ENCODE results near the gene SNRNP70. TPM values are rescaled to one million over a fixed set of nuclear protein-coding genes. Genes with fewer than 3 reads are reported as not detected.

The SNRNP70 gene
- polyA plus RNA-seq, 1 donor (not counting 4 experiments of a cell fraction or from before 2014, with no cell fraction given) = 149 TPM

- Histone ChIP-seq H3K9ac (ENCODE audit: control insufficient read depth, extremely low read depth, insufficient read depth, low read length) (no peak overlapping the region), H3K9me3 (ENCODE audit: control insufficient read depth, low read depth, low read length) (no peaks in the 10 kb centered on the region), H3K27me3 (ENCODE audit: control insufficient read depth, extremely low read depth, insufficient read depth, low read length) (no peaks in the 10 kb centered on the region), H3K4me1 (ENCODE audit: control insufficient read depth, extremely low read depth, insufficient read depth, low read length) (peaks cover 4% of the 10 kb centered on the region), H3K4me3 (ENCODE audit: control insufficient read depth in 2 of 3, extremely low read depth in 1 of 3, insufficient read depth in 2 of 3, low read depth in 1 of 3, low read length in 3 of 3) (no peak overlapping the region), H3K36me3 (ENCODE audit: control insufficient read depth in 2 of 2, extremely low read depth in 1 of 2, insufficient read depth in 2 of 2, low read length in 2 of 2) (no peaks in the 10 kb centered on the region), H4K20me1 (ENCODE audit: control insufficient read depth, extremely low read depth, insufficient read depth, low read length) (no peaks in the 10 kb centered on the region), H3K9me1 (ENCODE audit: control insufficient read depth, extremely low read depth, insufficient read depth, low read length) (no peaks in the 10 kb centered on the region), H2AFZ (ENCODE audit: control insufficient read depth, low read length) (no peak overlapping the region), H3K27ac (ENCODE audit: control insufficient read depth, insufficient read depth, low read length) (no peak overlapping the region), H3K79me2 (ENCODE audit: control insufficient read depth, insufficient read depth, low read length) (peaks cover 2% of the 10 kb centered on the region), H3K4me2 (ENCODE audit: control insufficient read depth, extremely low read depth, insufficient read depth, low read depth, low read length) (no peak overlapping the region)
- dilution Hi-C loops (cut with MboI; ENCODE audit: extremely low pct_ligation_motif_present, low sequenced_read_pairs) = no loop called here
- DNase-seq (ENCODE audit: low read depth, low spot score) (no peak), FAIRE-seq (no peak)
- TF ChIP-seq EZH2 (IDR thresholded peaks at IDR 0.05; ENCODE audit: low read length) = no peak
- no peak for TF ChIP-seq CTCF (optimal IDR thresholded peaks at IDR 0.05 in 1 of 3, IDR thresholded peaks at IDR 0.05 in 1 of 3, conservative IDR thresholded peaks at IDR 0.05 in 1 of 3; ENCODE audit: extremely low read depth in 1 of 3, insufficient read depth in 2 of 3, low read length in 3 of 3)
Observed at GRCh38 chr19:49080392-49080791, 4.9 kb upstream of the SNRNP70 start.

GRCh38 chr19:49081273-49081672, 4.0 kb upstream of the SNRNP70 start:
- DNase-seq (ENCODE audit: low read depth, low spot score) (no peak), FAIRE-seq (no peak)

More at GRCh38 chr19:49081273-49081672, 4.0 kb upstream of the SNRNP70 start:
- no peak for TF ChIP-seq CTCF (optimal IDR thresholded peaks at IDR 0.05 in 1 of 3, IDR thresholded peaks at IDR 0.05 in 1 of 3, conservative IDR thresholded peaks at IDR 0.05 in 1 of 3; ENCODE audit: extremely low read depth in 1 of 3, insufficient read depth in 2 of 3, low read length in 3 of 3)
- no peak for TF ChIP-seq EZH2 (IDR thresholded peaks at IDR 0.05; ENCODE audit: low read length)
- peaks cover 4% of the 10 kb centered on the region for H3K4me1 ChIP-seq (ENCODE audit: control insufficient read depth, extremely low read depth, insufficient read depth, low read length)
- no peaks in the 10 kb centered on the region for H3K9me1 ChIP-seq (ENCODE audit: control insufficient read depth, extremely low read depth, insufficient read depth, low read length)
- no peak overlapping the region for H3K4me2 ChIP-seq (ENCODE audit: control insufficient read depth, extremely low read depth, insufficient read depth, low read depth, low read length)
- no peak overlapping the region for H2AFZ ChIP-seq (ENCODE audit: control insufficient read depth, low read length)
- no peak overlapping the region for H3K27ac ChIP-seq (ENCODE audit: control insufficient read depth, insufficient read depth, low read length)
- no peaks in the 10 kb centered on the region for H3K9me3 ChIP-seq (ENCODE audit: control insufficient read depth, low read depth, low read length)
- no peaks in the 10 kb centered on the region for H3K36me3 ChIP-seq (ENCODE audit: control insufficient read depth in 2 of 2, extremely low read depth in 1 of 2, insufficient read depth in 2 of 2, low read length in 2 of 2)
- no peaks in the 10 kb centered on the region for H3K27me3 ChIP-seq (ENCODE audit: control insufficient read depth, extremely low read depth, insufficient read depth, low read length)
- no peaks in the 10 kb centered on the region for H4K20me1 ChIP-seq (ENCODE audit: control insufficient read depth, extremely low read depth, insufficient read depth, low read length)
- dilution Hi-C loops (cut with MboI; ENCODE audit: extremely low pct_ligation_motif_present, low sequenced_read_pairs) = no loop called here
- H3K9ac ChIP-seq (ENCODE audit: control insufficient read depth, extremely low read depth, insufficient read depth, low read length) = no peak overlapping the region
- peaks cover 10% of the 10 kb centered on the region for H3K79me2 ChIP-seq (ENCODE audit: control insufficient read depth, insufficient read depth, low read length)
- H3K4me3 ChIP-seq (ENCODE audit: control insufficient read depth in 2 of 3, extremely low read depth in 1 of 3, insufficient read depth in 2 of 3, low read depth in 1 of 3, low read length in 3 of 3) = no peak overlapping the region

All from keratinocyte (primary cell).